DMS79 treated with DMSO at 0.1 percent for 48 hours (cell line): ENCODE measurements around the gene METTL22.
"Not testable (repeated sequence)": the region's sequence is repeated elsewhere in the genome, so short reads cannot be mapped to it uniquely, and the experiment has no call there.

ENCODE experiments used
- DNase-seq: peaks from one replicate; lab custom pipeline; 2025; lab: John Stamatoyannopoulos, UW

The METTL22 gene

DNA sequence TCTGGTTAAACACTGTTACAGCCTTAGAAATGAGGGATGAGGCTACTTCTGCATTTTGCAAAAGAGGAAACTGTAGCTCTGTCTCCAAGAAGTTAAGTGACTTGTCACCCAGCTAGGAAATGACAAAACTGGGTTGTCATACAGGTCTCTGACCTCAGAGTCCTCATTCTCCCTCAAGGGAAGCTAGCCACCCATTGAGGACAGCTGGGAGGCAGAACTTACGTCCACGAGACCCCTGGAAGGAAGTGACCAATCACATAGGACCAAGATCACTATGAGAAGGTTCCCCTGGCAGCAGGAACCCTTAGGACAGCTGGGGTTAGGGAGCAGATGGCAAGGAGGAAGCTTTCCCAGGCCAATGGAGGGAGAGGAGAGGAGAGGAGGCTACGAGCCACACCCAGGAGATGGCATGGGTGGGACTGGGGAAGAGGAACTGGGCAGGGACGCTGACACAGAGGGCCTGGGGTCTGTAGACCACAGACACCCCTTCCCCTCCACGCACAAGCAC, 11.2 kb downstream of the METTL22 start:
- DNase-seq, result no peak

DNA sequence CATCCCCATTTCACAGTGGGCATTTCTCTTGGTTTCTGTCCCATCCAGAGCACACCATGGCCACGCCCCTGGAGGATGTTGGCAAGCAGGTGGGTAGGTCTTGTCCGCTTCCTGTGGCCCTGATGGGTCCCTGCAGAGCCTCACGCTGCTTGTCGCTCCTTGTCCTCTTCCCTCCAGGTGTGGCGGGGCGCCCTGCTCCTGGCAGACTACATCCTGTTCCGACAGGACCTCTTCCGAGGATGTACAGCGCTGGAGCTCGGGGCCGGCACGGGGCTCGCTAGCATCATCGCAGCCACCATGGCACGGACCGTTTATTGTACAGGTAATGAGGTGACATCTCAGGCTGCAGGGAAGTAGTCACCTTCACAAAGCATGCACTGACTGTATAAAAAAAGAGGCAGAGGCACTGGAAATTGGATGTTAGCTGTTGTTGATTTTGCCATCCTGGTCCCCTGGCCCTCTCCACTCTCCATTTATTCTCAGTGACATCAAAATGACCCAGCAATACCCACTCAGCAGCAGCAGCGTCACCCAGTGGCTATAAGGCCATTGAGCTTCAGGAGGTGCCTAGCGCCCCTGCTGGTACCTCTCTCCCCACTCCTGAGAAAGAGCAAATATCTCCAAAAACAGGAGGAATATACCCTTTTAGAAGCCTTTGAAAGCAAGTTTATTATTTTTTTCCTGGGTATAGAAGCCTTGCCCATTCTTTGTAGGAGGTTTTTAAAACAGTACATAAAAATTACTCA, 13.7 kb downstream of the METTL22 start:
- no peak for DNase-seq

DNA sequence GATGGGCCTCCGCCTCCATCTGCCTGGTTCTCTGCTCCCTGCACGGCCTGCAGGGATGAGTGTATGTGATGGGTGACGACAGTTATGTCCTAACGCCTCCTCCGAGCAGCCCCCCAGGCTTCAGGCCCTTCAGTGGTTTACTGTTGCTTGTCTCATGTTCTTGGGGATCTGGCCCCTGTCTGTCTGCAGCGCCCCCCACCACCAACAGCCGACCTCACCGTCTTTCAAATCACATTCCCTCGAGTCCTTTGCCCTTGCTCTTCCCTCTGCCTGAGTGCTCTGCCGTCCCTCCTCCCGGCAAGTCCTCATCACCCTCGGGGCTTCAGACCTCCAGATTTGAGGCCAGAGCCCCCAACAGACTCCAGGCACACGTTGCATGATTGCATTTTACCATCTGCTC, 18.2 kb downstream of the METTL22 start:
- DNase-seq, result no peak

DNA sequence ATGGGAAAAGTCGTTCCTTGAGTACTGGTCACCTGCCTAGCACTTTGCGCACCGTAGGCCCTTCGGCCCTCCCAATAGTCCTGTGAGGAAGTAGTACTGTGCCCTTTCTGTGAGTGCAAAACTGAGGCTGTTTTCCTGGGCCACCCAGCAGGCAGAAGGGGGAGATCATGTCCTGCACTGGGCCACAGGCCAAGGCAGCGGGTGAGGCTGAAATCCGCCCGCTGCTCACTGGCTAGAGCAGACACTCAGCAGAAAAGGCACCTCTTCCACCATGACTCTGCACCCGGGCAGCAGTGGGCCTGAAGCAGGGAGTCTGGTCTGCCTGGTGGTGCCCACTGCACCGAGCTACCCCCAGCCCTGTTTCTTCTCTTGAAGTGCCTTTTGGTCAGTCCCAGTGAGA, 20.2 kb downstream of the METTL22 start:
- DNase-seq, result no peak

DNA sequence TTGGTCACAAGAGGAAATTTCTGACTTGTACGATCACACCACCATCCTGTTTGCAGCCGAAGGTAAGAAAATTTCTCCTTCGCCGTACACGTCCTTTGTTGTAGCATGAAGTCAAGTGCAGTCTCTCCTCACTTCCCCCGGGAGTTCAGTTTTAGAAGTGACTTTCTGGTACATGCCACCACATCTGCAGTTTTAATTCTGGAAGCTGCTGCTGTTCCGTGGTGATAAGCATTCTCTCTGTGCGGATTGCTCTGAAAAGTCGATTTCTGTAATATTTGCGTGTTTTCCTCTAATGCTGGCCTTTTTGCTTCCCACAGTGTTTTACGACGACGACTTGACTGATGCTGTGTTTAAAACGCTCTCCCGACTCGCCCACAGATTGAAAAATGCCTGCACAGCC, 20.6 kb downstream of the METTL22 start:
- no peak for DNase-seq

DNA sequence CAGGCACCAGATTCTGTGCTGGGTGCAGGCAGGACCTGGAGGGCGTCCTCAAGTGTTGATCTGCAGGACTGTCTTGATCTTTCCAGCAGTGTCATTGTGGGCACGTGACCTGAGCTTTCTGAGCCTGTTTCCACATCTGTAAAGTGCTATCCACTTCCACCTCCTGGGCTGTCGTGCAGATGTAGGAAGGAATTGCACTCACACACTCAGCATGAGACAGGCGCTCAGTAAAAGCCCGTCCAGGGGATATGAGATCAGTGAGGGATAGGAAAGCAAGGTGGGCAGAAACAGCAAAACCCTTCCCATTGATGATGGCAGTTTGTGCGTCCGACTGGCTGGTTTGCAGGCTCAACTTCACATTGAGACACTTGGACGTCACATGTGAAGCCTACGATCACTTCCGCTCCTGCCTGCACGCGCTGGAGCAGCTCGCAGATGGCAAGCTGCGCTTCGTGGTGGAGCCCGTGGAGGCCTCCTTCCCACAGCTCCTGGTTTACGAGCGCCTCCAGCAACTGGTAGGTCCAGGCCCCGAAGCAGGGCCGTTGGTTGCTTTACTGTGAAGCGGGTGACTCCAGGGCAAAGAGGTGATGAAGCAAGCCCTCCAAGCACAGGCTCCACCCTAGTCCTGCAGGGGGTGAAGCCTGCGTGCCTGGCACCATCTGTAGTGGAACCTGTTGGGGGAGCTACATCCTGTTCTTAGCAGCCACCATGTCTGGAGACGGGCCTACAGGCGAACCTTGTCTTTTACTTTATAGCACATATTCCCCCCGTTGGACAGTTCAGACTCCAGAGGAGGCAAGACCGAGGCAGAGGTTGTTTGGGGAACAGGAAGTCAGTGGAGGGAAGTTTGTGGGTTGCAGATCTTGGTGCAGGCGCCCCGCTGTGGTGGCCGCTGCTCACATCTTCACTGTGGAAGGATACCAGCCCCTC, 23.0 kb downstream of the METTL22 start:
- DNase-seq, result no peak

DNA sequence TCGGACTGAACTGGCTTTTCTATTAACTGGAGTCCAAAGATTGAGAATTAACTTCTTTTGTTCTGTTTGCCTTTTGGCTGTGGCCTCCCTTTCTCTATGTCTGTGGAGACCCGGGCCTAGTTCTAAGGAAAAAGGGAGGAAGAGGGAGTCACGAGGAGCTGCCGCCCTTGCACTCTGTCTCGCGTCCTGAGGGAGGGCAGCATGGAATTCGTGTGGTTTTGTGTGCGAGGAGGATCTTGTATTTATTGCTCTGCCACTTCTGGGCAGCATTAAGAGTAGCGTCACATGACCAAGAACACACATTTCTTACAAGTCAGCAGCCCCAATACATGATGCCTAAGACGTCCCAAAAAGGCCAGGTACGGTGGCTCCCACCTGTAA, 23.6 kb downstream of the METTL22 start:
- DNase-seq, result no peak

DNA sequence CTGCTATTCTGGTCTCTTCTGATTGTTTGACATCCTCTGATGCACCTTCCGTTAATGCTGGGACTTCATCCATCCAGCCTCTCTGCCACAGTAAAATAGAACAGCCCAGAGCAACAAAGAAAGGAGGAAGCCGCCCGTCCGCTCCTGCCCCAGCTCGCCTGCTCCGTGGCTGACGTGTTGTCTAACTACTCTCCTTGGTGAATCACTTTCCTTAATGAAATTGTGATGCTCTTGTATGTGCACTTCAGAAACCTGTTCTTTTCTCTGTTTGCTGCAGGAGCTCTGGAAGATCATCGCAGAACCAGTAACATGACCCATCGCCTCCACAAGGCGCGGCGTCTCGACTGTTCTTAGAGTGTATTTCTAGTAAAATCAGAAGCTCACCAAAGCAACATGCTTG, 24.3 kb downstream of the METTL22 start:
- no peak for DNase-seq

DNA sequence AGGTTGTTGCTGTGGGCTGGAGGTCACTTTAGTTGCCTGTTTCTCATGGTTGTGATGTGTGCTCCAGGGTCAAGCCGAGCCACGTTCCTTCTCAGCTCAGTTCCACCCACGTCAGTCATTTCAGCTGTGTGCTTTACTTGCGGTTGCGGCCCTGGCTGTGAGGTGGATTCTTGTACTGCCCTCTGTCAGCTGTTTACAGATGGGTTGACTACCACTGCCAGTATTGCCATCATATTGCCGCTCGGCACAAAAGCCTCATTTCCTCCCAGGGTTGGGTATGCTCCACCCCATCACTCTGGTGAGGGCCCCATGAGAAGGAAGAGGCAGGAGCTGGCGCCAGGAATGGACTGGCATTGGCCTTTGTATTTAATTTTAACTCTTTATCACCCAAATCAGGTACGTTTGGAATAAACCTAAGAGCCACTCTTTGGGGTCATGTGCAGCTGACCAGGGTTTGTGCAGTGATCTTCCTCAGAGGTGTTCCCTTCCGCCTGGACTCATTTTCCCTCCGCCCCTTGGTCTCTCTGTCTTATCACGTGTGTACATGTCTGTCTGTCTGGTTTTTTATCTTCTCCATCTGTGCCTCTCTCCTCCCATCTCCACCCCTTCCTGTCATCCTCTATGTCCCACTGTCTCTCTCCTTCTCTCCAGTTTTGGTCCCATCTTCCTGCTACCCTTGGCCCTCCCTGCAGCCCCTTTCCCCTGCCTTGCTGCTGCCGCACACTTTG, 25.0 kb downstream of the METTL22 start:
- DNase-seq, result no peak

DNA sequence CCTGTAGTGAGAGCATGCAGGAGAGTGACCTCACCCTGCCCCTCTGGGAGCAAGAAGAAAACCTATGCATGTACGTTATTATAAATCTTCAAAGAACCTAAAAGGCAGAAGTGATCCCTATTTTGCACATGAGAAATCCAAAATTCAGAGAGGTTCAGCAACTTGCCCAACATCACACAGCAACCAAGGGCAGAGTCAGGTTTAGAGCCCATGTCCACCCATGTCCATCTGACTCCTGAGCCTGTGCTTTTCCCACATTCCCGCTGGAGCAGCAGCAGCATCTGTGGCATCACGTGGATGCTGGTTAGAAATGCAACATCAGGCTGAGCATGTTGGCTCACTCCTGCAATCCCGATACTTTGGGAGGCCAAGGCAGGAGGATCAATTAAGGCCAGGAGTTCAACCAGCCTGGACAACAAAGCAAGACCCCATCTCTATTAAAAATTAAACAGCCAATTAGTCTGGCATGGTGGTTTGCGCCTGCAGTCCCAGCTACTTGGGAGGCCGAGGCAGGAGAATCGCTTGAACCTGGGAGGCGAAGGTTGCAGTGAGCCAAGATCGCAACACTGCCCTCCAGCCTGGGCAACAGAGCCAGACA, 26.3 kb downstream of the METTL22 start:
- DNase-seq, result no peak

DNA sequence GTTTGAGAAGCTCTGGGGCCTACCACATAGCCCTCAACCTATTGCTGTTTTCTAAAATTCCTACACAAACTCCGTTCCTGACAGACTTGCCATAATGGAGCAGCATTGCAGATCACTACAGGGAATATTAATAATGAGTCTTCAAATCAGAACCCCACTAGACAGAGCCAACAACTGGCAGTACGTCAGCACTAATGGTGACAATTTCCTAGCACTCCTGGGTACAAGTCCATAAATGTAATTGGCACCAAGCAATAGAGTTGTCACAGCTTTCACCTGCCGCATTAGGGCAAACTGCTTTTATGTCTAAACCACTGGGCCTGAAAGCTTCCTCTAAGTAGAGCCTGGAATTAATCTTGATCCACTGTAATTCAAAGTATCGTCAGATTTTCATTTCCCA, 27.4 kb downstream of the METTL22 start:
- no peak for DNase-seq

DNA sequence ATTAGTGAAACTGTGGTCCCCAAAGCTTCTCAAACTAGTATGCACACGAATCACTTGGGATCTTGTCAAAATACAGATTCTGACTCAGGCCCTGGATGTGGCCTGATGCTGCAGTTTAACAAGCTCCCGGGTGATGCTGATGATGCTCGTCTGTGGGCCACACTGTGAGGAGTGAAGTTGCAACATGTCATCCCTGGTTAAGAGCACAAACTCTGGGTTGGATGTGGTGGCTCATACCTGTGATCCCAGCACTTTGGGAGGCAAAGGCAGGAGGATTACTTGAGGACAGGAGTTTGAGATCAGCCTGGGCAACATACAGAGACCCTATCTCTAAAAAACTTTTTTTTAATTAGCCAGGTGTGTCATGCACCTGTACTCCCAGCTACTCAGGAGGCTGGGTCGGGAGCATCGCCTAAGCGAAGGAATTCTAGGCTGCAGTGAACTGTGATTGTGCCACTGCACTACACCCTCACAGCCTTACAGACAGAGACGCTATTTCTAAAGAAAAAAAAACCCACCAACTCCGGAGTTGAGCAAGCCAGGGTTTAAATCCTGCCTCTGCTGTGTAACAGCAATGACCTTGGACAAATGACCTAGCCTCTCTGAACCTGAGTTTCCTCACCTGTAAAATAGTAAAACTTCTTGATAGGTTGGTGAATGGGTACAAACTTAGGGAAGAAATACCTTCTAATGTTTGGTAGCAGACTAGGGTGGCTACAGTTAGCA, 28.5 kb downstream of the METTL22 start:
- no peak for DNase-seq

DNA sequence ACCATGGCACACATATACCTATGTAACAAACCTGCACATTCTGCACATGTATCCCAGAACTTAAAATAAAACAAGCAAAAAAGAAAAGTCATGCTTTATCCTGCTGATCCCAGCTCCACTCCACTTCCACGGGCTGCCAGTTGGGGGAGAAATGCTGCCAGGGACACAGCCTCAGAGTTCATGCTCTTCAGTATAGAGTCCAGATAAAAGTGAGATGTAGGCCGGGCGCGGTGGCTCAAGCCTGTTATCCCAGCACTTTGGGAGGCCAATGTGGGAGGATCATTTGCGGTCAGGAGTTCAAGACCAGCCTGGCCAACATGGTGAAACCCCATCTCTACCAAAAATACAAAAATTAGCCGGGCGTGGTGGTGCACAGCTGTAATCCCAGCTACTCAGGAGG, 30.5 kb downstream of the METTL22 start:
- not testable (repeated sequence) for DNase-seq

DNA sequence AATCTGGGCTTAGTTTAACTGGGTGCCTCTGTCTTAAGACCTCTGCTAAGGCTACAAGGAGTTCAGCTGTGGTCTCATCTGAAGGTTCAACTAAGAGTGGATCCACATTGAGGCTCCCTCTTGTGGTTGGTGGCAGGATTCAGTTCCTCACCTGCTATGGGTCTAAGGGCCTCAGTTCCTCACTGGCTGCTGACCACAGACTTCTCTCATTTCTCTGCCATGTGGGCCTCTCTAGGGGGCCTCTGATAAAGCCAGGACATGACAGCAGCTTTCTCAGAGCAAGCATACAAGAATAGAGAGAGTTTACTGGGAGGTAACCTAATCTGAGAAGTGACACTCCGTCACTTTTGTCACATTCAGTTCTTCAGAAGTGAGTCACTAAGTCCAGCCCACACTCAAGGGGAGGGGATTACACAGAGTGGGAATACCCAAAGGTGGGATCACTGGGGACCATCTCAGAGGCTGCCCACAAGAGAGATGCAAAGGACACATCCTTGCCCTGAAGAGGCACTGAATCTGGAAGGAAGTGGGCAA, 33.8 kb downstream of the METTL22 start:
- peak; percentile 2 for DNase-seq

DNA sequence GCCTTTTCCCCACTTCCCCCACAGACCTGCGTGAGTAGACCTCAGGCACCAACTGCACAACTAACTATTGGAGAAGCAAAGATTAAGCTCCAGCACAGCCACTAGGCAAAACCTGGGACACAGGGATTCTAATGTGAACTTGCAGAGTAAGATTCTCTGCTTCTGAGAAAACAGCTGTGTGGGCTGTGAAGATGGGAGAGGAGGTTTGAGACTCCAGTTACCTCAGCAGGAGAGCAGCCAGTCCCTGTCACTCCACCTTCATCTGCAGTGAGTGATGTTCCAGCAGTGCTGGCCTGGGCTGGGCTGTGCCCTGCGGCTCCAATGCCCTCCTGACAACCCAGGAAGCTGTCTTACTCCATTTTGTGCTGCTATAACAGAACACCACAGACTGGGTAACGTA, 34.9 kb downstream of the METTL22 start:
- no peak for DNase-seq

DNA sequence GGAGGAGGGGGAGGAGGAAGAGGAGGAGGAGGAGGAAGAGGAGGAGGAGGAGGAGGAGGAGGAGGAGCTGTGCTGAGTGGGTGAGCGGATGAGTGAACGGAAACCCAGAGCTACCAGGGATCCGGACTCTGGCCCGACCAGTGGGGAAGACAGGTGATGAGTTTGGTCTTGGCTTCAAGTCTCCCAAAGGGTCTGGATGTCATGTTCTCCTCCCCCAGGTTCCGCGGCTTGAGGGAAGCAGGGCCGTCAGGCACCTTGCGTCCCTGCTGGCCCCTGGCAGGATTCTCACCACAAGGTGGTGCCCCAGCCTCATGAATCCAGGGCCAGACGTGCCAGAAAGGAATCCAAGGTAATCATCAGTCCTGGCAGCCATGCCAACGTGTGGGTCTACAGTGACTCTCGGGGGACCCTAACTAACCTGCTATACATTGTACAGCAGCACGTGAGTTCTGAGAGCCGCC, 39.4 kb downstream of the METTL22 start:
- DNase-seq, result peak; percentile 63

DNA sequence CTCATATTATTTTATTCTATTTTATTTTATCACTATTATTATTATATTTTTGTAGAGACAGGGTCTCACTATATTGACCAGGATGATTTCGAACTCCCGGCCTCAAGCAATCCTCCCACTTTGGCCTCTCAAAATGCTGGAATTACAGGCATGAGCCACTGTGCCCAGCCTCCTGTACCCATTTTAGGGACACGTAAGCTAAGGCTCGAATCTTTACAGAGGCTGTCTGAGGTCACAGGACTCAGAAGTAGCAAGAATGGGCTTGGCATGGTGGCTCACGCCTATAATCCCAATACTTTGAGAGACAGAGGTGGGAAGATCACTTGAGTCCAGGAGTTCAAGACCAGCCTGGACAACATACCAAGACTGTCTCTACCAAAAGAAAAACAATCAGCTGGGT, 40.2 kb downstream of the METTL22 start:
- DNase-seq, result no peak

DNA sequence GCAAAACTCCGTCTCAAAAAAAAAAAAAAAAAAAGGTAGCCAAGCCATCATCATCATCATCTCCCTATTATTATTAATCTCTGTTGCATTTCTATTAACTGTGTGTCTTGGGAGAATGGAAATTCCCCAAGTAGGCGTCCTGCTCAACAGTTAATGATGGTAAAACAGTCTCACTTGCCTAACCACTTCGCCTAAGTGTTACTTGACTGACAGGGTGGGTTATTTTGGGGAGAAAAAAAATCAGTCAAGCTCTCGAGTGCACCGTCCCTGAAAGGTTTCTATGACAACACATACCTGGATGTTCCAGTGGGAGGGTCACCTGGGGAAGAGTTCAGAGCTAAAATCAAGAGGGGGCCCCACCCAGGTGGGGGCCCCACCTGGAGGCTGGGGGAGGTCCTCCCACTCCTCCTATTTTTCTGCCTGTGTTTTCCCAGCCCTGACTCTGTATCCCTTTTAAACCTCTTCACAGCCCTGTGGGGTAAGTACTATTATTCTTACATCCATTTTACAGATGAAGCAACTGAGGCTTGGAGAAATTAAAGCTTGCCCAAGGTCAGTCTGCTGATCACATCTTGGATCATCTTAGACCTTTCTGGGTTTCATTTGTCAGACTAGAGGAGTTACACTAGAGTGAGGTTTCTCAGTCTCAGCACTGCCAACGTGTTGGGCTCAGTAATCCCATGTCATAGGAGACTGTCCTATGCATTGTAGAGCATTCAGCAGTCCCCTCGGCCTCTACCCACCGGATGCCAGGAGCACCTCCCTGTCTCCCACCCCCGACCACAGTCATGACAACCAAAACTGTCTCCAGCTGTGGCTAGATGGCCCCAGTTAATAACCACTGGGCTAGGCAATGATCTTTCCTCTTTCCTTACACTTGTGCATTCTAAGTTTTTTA, 41.9 kb downstream of the METTL22 start:
- DNase-seq, result no peak

DNA sequence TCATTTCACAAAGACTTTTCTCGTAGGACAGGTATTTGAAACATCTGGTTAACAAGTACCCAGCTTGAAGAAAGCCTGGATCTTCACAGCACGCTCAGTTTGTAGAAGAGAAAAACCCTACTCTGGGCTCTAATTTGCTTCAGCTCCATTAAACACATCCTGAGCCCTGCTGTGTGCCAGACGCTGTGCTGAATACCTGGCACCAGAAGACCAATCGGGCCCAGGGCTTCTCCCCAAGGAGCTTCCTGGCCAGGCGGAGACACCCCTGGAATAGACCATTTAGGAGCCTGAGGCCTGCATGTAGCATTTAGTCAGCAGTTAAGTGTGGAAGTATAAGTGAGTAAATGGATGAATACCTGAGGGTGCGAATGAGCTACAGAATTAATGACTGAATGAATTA, 44.0 kb downstream of the METTL22 start:
- no peak for DNase-seq

DNA sequence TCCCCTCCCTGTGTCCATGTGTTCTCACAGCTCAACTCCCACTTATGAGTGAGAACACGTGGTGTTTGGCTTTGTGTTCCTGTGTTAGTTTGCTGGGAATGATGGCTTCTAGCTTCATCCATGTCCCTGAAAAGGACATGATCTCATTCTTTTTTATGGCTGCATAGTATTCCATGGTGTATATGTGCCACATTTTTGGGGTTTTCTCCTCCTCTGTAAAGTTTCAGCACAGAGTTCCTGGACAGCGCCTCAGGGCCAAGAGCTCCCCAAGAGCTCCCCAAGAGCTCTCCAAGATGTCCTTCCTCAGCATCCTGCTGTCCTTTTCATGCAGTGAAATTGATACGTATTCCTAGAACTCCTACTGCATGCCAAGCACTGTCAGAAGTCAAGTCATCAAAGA, 46.0 kb downstream of the METTL22 start:
- DNase-seq, result no peak
